ENCODE data around the gene CDH11. TPM values are rescaled to one million over a fixed set of nuclear protein-coding genes. Genes with fewer than 3 reads are reported as not detected.

The CDH11 gene
- total RNA-seq, 1 donor from 2014 or later = 82.1 TPM

DNA sequence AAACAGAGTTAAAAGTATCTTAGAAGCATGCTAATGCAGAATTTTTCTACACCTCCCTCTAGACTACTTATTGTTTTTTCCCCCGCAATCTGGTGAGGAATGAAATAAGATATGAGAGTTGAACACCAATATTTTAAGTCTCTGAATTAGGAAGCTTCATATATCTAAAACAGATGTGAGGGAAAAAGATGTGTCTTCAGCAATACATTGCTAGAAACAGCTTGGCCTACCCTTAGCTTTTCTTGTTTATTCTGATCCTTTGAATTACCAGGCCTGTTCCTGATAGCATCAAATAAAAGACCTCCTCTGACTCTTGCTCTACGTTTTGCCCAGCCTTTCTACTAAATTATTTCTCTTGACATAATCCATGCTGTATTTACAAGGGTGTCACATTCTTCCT is 221.8 kb downstream of the CDH11 start:
- peaks cover 1% of the 10 kb centered on the region for H3K27me3 ChIP-seq (ENCODE audit: control insufficient read depth, insufficient read depth, low read length)
- H3K4me3 ChIP-seq (ENCODE audit: low read depth, low read length) = no peak overlapping the region
- TF ChIP-seq, protein P1, sequence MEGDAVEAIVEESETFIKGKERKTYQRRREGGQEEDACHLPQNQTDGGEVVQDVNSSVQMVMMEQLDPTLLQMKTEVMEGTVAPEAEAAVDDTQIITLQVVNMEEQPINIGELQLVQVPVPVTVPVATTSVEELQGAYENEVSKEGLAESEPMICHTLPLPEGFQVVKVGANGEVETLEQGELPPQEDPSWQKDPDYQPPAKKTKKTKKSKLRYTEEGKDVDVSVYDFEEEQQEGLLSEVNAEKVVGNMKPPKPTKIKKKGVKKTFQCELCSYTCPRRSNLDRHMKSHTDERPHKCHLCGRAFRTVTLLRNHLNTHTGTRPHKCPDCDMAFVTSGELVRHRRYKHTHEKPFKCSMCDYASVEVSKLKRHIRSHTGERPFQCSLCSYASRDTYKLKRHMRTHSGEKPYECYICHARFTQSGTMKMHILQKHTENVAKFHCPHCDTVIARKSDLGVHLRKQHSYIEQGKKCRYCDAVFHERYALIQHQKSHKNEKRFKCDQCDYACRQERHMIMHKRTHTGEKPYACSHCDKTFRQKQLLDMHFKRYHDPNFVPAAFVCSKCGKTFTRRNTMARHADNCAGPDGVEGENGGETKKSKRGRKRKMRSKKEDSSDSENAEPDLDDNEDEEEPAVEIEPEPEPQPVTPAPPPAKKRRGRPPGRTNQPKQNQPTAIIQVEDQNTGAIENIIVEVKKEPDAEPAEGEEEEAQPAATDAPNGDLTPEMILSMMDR (IDR thresholded peaks at IDR 0.05; ENCODE audit: insufficient read depth, low read length, severe bottlenecking) = no peak
- DNase-seq (ENCODE audit: low read depth) (no peak), FAIRE-seq (no peak)
- no peaks in the 10 kb centered on the region for H3K36me3 ChIP-seq (ENCODE audit: control insufficient read depth, insufficient read depth, low read length)

DNA sequence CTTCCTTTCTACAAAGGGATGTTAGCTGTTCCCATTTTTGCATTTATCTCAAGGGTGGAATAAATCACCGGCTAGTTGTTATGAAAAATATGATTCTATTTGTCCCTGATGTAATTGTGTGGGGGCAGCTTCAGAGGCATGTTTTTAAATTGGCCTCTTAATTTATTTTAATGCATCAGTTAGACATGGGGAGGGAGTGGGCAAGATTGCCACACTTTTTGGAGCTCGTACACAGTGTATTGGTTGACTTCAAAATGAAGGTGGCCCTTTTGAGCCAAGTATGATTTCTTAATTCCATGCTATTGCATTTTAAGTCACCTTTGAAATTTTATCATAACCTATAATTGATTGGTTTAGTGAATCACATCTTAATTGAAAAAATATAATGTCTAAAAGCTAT is 223.7 kb downstream of the CDH11 start:
- no peaks in the 10 kb centered on the region for H3K36me3 ChIP-seq (ENCODE audit: control insufficient read depth, insufficient read depth, low read length)
- TF ChIP-seq, protein P1 (IDR thresholded peaks at IDR 0.05; ENCODE audit: insufficient read depth, low read length, severe bottlenecking) = no peak
- DNase-seq (ENCODE audit: low read depth) (no peak), FAIRE-seq (no peak)
- H3K4me3 ChIP-seq (ENCODE audit: low read depth, low read length) = no peak overlapping the region
- peaks cover 1% of the 10 kb centered on the region for H3K27me3 ChIP-seq (ENCODE audit: control insufficient read depth, insufficient read depth, low read length)

Data from bronchial epithelial cell (primary cell).